Measurements from ENCODE around the gene CIT.

- no peak for TF ChIP-seq REST (tag by site-specific recombination; IDR thresholded peaks at IDR 0.05)
- no peak for TF ChIP-seq ZNF132 (tag by site-specific recombination; IDR thresholded peaks at IDR 0.05; ENCODE audit: borderline replicate concordance)
- TF ChIP-seq YY1 (tag by site-specific recombination; IDR thresholded peaks at IDR 0.05): no peak
- no peak for TF ChIP-seq ZNF549 (tag by site-specific recombination; IDR thresholded peaks at IDR 0.05)
- peak; percentile 50 for TF ChIP-seq CTCF (tag by site-specific recombination; IDR thresholded peaks at IDR 0.05)
- no peak for TF ChIP-seq ZNF707 (tag by site-specific recombination; IDR thresholded peaks at IDR 0.05)
- no peak for TF ChIP-seq ZBTB17 (tag by site-specific recombination; IDR thresholded peaks at IDR 0.05)
- TF ChIP-seq KLF10 (tag by site-specific recombination; IDR thresholded peaks at IDR 0.05): no peak
- no peak for TF ChIP-seq ZBTB8A (tag by site-specific recombination; IDR thresholded peaks at IDR 0.05)
- TF ChIP-seq ZNF248 (tag by site-specific recombination; IDR thresholded peaks at IDR 0.05): no peak
- TF ChIP-seq ZNF280D (tag by site-specific recombination; IDR thresholded peaks at IDR 0.05): no peak
- no peak for TF ChIP-seq ZSCAN16 (tag by site-specific recombination; IDR thresholded peaks at IDR 0.05)
- no peak for TF ChIP-seq MEIS1 (CRISPR knock-in tag; IDR thresholded peaks at IDR 0.05; ENCODE audit: borderline replicate concordance)
- no peak for TF ChIP-seq MYNN (tag by site-specific recombination; IDR thresholded peaks at IDR 0.05; ENCODE audit: borderline replicate concordance)
These were observed 96.2 kb downstream of the CIT start for GRCh38 chr12:119780786-119781434.
